Effector memory CD4-positive, alpha-beta T cell (primary cell): Measurements from ENCODE around the gene REST.
"Not testable (repeated sequence)": the region's sequence is repeated elsewhere in the genome, so short reads cannot be mapped to it uniquely, and the experiment has no call there.

Source experiments
- DNase-seq, 3 donors: peaks; one replicate each; pipeline ENCODE4 v3.0.0-alpha.2; 2020
- H3K27ac ChIP-seq: 2 replicates; pipeline ENCODE4 v1.7.0; 2013; ENCODE audit warnings: mild to moderate bottlenecking, low read length, moderate library complexity; ENCODE audit not compliant: insufficient read depth, poor library complexity, severe bottlenecking
- H3K27me3 ChIP-seq: replicated peaks from 2 replicates; pipeline ENCODE4 v1.7.0; 2013; ENCODE audit warnings: mild to moderate bottlenecking, low read length; ENCODE audit not compliant: insufficient read depth, control insufficient read depth, poor library complexity, severe bottlenecking
- H3K36me3 ChIP-seq: 2 replicates; pipeline ENCODE4 v1.7.0; 2013; ENCODE audit warnings: mild to moderate bottlenecking, low read length, moderate library complexity; ENCODE audit not compliant: control insufficient read depth, insufficient read depth
- H3K4me1 ChIP-seq: 2 replicates; pipeline ENCODE4 v1.7.0; 2013; ENCODE audit warnings: low read length, mild to moderate bottlenecking; ENCODE audit not compliant: control insufficient read depth, insufficient read depth, poor library complexity, severe bottlenecking
- H3K4me3 ChIP-seq: 2 replicates; pipeline ENCODE4 v1.7.0; 2013; ENCODE audit warnings: low read length, low read depth, mild to moderate bottlenecking; ENCODE audit not compliant: insufficient read depth, poor library complexity, severe bottlenecking
- H3K9me3 ChIP-seq: 2 replicates; pipeline ENCODE4 v1.7.0; 2013; ENCODE audit warnings: mild to moderate bottlenecking, low read length, moderate library complexity; ENCODE audit not compliant: control insufficient read depth

Gene REST

DNA sequence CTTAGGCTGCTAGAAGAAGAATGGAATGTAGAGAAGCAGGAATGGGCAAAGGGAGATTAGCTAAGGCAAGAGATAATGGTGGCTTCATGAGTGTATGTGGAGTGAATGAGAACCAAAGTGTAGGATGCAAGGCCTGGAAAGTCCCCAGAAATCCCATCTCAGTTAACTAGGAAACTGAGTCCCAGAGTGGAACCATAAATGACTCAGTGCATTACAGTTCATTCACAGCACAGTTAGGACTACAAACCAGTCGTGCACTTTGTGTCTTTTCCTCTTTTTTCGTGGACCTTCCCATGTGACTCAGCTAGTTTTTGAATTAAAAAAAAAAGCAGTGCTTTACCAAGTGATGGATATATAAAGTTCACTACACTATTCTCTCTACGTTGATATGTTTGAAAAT is 27.7 kb upstream of the REST start:
- no peak for DNase-seq
- Histone ChIP-seq H3K36me3 (no peaks in the 10 kb centered on the region), H3K27me3 (no peaks in the 10 kb centered on the region), H3K9me3 (no peaks in the 10 kb centered on the region), H3K4me1 (no peaks in the 10 kb centered on the region), H3K27ac (no peak overlapping the region), H3K4me3 (no peak overlapping the region)

GRCh38 chr4:56880572-56880971 is 27.1 kb upstream of the REST start:
- no peaks in the 10 kb centered on the region for H3K4me1 ChIP-seq
- H3K27ac ChIP-seq: no peak overlapping the region
- no peak for DNase-seq
- H3K27me3 ChIP-seq: no peaks in the 10 kb centered on the region
- H3K4me3 ChIP-seq: no peak overlapping the region
- no peaks in the 10 kb centered on the region for H3K9me3 ChIP-seq
- no peaks in the 10 kb centered on the region for H3K36me3 ChIP-seq

GRCh38 chr4:56884511-56884910 is 23.2 kb upstream of the REST start:
- not testable (repeated sequence) for H3K4me1 ChIP-seq, H3K27me3 ChIP-seq, DNase-seq, H3K9me3 ChIP-seq, H3K4me3 ChIP-seq, H3K36me3 ChIP-seq, H3K27ac ChIP-seq

DNA sequence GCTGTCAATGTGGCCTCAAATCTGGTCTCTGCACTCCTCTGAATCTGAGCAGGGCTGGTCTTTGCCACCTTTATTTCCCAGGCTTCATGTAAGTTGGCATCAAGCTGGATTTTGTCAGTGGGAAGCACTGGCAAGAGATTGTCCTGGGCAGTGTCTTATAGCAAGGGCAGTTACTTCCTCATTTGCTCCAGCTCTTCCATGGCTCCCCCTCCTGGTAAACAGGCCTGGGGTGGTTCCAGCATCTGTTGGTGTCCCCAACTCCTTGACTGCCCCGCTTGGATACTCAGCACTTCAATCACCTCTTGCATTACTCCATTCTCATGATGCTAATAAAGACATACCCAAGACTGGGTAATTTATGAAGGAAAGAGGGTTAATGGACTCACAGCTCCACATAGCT is 15.0 kb upstream of the REST start:
- Histone ChIP-seq H3K4me3 (no peak overlapping the region), H3K27me3 (no peaks in the 10 kb centered on the region), H3K36me3 (no peaks in the 10 kb centered on the region), H3K9me3 (no peaks in the 10 kb centered on the region), H3K27ac (no peak overlapping the region), H3K4me1 (no peaks in the 10 kb centered on the region)
- DNase-seq: no peak

DNA sequence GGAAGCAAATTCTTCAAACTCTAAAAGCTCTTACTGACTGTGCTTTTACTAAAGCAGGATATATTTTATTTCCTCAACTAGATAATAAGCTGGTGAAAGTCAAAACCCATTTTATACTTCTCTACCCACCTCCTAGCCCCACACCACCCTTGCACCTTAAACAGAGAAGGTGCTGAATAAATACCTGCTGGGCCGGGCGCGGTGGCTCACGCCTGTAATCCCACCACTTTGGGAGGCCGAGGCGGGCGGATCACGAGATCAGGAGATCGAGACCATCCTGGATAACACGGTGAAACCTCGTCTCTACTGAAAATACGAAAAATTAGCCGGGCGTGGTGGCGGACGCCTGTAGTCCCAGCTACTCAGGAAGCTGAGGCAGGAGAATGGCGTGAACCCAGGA is 9.9 kb upstream of the REST start:
- H3K9me3 ChIP-seq, H3K27ac ChIP-seq, DNase-seq, H3K4me1 ChIP-seq, H3K36me3 ChIP-seq, H3K27me3 ChIP-seq, H3K4me3 ChIP-seq: not testable (repeated sequence)

DNA sequence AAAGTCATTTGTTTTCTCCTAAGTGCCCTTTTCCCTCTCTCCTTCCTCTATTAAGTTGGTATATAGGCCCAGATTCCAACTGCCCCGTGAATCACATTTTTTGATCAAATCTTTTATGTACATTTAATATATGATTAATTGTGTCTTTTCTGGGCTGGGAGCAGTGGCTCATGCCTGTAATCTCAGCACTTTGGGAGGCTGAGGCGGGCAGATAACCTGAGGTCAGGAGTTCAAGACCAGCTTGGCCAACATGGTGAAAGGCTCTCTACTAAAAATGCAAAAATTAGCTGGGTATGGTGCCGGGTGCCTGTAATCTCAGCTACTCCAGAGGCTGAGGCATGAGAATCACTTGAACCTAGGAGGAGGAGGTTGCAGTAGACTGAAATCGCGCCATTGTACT is 7.5 kb upstream of the REST start:
- not testable (repeated sequence) for H3K27me3 ChIP-seq, H3K27ac ChIP-seq, H3K4me3 ChIP-seq, H3K9me3 ChIP-seq, H3K4me1 ChIP-seq, DNase-seq, H3K36me3 ChIP-seq

- Histone ChIP-seq H3K9me3 (no peaks in the 10 kb centered on the region), H3K36me3 (no peaks in the 10 kb centered on the region), H3K4me1 (peaks cover 7% of the 10 kb centered on the region), H3K27ac (no peak overlapping the region), H3K27me3 (no peaks in the 10 kb centered on the region), H3K4me3 (no peak overlapping the region)
- DNase-seq: no peak
These were observed 5.0 kb upstream of the REST start for GRCh38 chr4:56902703-56903102.

GRCh38 chr4:56905796-56906195 is 1.9 kb upstream of the REST start:
- H3K27ac ChIP-seq: no peak overlapping the region
- no peaks in the 10 kb centered on the region for H3K27me3 ChIP-seq
- peaks cover 19% of the 10 kb centered on the region for H3K4me1 ChIP-seq
- DNase-seq: no peak
- H3K9me3 ChIP-seq: no peaks in the 10 kb centered on the region
- no peak overlapping the region for H3K4me3 ChIP-seq
- no peaks in the 10 kb centered on the region for H3K36me3 ChIP-seq

DNA sequence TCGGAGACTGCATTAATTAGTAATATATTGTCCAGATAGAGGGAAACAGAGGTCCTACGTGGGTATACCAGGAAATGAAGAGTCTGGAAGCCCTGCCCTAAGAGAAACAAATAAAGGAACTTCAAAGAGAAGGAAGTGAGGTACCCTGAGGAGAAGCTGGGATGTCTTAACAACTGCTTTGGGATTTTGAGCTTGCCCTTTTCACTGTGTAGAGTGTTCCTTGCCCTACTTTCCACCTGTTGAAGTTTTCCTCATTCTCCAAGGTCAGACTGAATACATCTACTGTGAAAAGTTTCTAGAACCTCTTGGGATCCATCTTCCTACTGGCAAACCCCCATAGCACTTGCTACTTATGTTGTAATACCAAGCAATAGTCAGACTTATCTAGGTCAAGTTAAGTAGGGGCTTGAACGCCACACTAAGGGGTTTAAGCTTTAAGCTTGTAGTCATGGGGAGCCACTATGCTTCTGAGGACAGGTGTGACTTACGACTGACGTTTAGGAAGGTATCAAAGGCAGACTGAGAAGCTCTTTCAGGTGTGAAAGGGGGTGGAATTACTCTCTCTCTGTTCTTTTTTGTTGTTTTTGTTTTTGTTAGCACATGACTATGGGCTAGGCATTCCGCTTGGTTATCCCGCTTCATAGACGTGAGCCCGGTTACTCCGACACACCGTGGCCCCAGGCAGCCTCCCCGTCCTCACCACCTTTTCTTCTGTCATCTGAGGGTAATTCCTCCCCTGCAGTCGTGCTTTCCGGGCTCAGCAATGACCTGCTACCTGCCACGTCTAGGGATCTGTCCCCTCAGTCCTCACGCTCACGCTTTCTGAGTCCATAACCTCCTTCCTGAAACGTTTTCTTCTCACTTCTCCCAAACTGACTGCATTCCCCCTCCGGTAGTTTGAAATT is 959 bp upstream of the REST start:
- H3K9me3 ChIP-seq: no peaks in the 10 kb centered on the region
- DNase-seq: peak in 1 of 3 donors; percentile 2
- H3K27ac ChIP-seq: peak overlapping the region; percentile 50

DNA sequence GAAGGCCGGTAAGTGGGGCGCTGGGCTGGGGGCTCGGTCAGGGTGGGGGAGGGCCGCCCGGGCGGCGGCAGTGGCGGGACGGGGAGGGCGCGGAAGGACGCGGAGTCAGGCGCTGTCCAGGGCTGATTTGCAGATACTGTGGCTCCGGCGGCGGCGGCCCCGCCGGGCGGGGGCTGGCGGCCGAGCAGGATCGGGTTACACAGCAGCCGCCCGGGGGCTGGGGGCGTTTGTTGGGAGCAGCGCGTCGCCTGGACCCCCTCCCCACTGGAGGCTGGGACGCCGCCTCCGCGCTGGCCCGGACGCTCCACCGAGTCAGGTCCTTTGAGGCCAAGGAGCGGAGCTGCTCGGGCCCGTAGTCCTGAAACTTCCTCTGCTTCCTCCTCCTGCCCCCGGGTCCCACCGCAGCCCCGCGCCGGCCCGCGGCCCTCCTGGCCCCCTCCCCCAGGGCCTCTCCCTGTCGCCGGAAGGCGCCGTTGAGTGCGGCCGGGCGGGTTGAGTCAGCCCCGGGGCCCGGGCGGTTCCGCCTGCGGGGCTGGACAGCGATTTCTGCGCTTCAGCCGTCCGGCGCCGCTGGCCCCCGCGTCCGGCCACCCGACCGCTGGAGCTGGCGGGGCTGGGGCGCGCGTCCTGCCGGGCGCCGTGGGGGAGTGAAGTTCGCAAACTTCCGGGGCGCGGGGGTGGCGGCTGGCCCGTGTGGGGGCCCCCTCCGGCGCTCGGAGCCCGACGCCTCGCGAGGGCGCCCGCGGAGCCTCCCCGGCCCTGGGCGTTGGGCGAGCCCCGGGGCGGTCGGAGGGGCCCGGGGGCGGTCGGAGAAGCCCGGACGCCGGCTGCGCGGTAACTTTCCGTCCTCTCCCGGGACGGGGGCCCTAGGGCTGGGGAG is 746 bp downstream of the REST start:
- peak overlapping the region; percentile 91 for H3K27ac ChIP-seq
- no peaks in the 10 kb centered on the region for H3K27me3 ChIP-seq
- H3K36me3 ChIP-seq: no peaks in the 10 kb centered on the region
- H3K4me3 ChIP-seq: peak overlapping the region; percentile 98
- DNase-seq: peak; percentile 48 to 53 (median 49)
- peaks cover 30% of the 10 kb centered on the region for H3K4me1 ChIP-seq
- no peaks in the 10 kb centered on the region for H3K9me3 ChIP-seq

More for the DNA sequence above, 959 bp upstream of the REST start:
- Histone ChIP-seq H3K4me1 (peaks cover 23% of the 10 kb centered on the region), H3K27me3 (no peaks in the 10 kb centered on the region), H3K4me3 (peak overlapping the region; percentile 67), H3K36me3 (no peaks in the 10 kb centered on the region)
